HCT116 (cell line): ENCODE measurements around the gene COL23A1. TPM values are rescaled to one million over a fixed set of nuclear protein-coding genes. Genes with fewer than 3 reads are reported as not detected.

Experiments used
- ATAC-seq: fragments of 200-7000 bp; cut with Tn5 transposase; 2 replicates; pipeline ENCODE4 v1.9.1; 2020; ENCODE audit warnings: mild to moderate bottlenecking, moderate library complexity
- BruUV-seq: library from RNA; stranded (reverse); fragments of 400-500 nt; replicated peaks from 2 replicates; lab custom pipeline; 2021; lab: Mats Ljungman, UMichigan
- CTCF ChIA-PET: fragments of 300-600 bp; sonication (Branson Sonifier 250); formaldehyde crosslinking; loops from one replicate; lab custom pipeline; 2021; ENCODE audit warnings: antibody characterized with exemption; lab: Charles Lee
- POLR2A ChIA-PET: fragments of 300-600, 350-600 bp; sonication (Branson Sonifier 250); formaldehyde crosslinking; loops from one replicate; lab custom pipeline; 2021; ENCODE audit warnings: antibody characterized with exemption; lab: Charles Lee
- RAD21 ChIA-PET, 2 experiments: fragments of 300-600 bp; sonication (Branson Sonifier 250); formaldehyde crosslinking; loops; one replicate each; lab custom pipeline; 2023; ENCODE audit warnings: low total read pairs in 2 of 2; ENCODE audit not compliant: uncharacterized antibody in 2 of 2, unreplicated experiment in 2 of 2, low non-redundant PET in 1 of 2; lab: Charles Lee
- DNase-seq: peaks from one replicate; pipeline ENCODE4 v3.0.0-alpha.2; 2010; ENCODE audit warnings: low read depth, low spot score
- H2AFZ ChIP-seq: fragments of 200-600 bp; shearing (Covaris generic), sonication (generic); 2 replicates; pipeline ENCODE4 v1.6.1; 2017; ENCODE audit warnings: low read depth, mixed run types, mixed read lengths, antibody characterized with exemption, low read length; ENCODE audit not compliant: poor library complexity, severe bottlenecking
- H3K27ac ChIP-seq: 2 replicates; pipeline ENCODE4 v1.5.1; 2012; ENCODE audit warnings: low read depth, low read length
- H3K27me3 ChIP-seq: fragments of 200-600 bp; sonication (generic); 2 replicates; pipeline ENCODE4 v1.6.1; 2016; ENCODE audit warnings: mixed run types, low read length, mixed read lengths; ENCODE audit not compliant: insufficient read depth
- H3K36me3 ChIP-seq, 2 experiments: fragments of 200-500 bp in 1 of 2; fragments of 200-600 bp in 1 of 2; sonication (Bioruptor generic) in 1 of 2; sonication (generic) in 1 of 2; 2 replicates each; pipeline versions ENCODE4 v1.5.1 to v1.6.1; 2014 to 2016; ENCODE audit warnings: low read length in 2 of 2, inconsistent platforms in 1 of 2, mixed read lengths in 1 of 2, mixed run types in 1 of 2; ENCODE audit not compliant: insufficient read depth in 2 of 2, control insufficient read depth in 1 of 2
- H3K4me1 ChIP-seq, 2 experiments: fragments of 200-600 bp in 1 of 2; sonication (generic) in 1 of 2; 2 replicates each; pipeline versions ENCODE4 v1.5.1 to v1.6.1; 2012 to 2017; ENCODE audit warnings: low read length in 2 of 2, inconsistent platforms in 1 of 2, mild to moderate bottlenecking in 1 of 2, mixed read lengths in 1 of 2, mixed run types in 1 of 2, moderate library complexity in 1 of 2; ENCODE audit not compliant: insufficient read depth in 2 of 2, control insufficient read depth in 1 of 2
- H3K4me2 ChIP-seq: fragments of 200-600 bp; sonication (generic); 2 replicates; pipeline ENCODE4 v1.6.1; 2017; ENCODE audit warnings: mixed run types, low read length, mixed read lengths
- H3K4me3 ChIP-seq, 2 experiments: fragments of 200-600 bp in 1 of 2; sonication (generic) in 1 of 2; replicated peaks in 1 of 2; 2 replicates each; pipeline ENCODE4 v1.5.1; 2011 to 2016; ENCODE audit warnings: low read length in 2 of 2, control low read depth in 1 of 2, low read depth in 1 of 2, mild to moderate bottlenecking in 1 of 2, mixed read lengths in 1 of 2, mixed run types in 1 of 2
- H3K79me2 ChIP-seq: fragments of 200-600 bp; sonication (generic); 2 replicates; pipeline ENCODE4 v1.6.1; 2017; ENCODE audit warnings: mild to moderate bottlenecking, mixed run types, low read length, moderate library complexity, mixed read lengths; ENCODE audit not compliant: insufficient read depth
- H3K9ac ChIP-seq: fragments of 200-600 bp; sonication (generic); 2 replicates; pipeline ENCODE4 v1.6.1; 2016; ENCODE audit warnings: low read length, mixed read lengths
- H3K9me2 ChIP-seq: fragments of 200-600 bp; sonication (generic), shearing (Covaris generic); 2 replicates; pipeline ENCODE4 v1.6.1; 2017; ENCODE audit warnings: mixed run types, mild to moderate bottlenecking, moderate library complexity; ENCODE audit not compliant: insufficient read depth
- H3K9me3 ChIP-seq, 2 experiments: fragments of 200-500 bp in 1 of 2; fragments of 200-600 bp in 1 of 2; sonication (Bioruptor generic) in 1 of 2; sonication (generic) in 1 of 2; 2 replicates each; pipeline ENCODE4 v1.6.1; 2014 to 2017; ENCODE audit warnings: low read length in 2 of 2, mixed read lengths in 2 of 2, inconsistent platforms in 1 of 2, low read depth in 1 of 2, mild to moderate bottlenecking in 1 of 2, mixed run types in 1 of 2, moderate library complexity in 1 of 2; ENCODE audit not compliant: control insufficient read depth in 1 of 2, insufficient read depth in 1 of 2
- H4K20me1 ChIP-seq: fragments of 200-600 bp; sonication (generic), shearing (Covaris generic); 2 replicates; pipeline ENCODE4 v1.6.1; 2017; ENCODE audit warnings: mixed run types, mild to moderate bottlenecking, moderate library complexity; ENCODE audit not compliant: insufficient read depth
- ATF3 ChIP-seq: IDR thresholded peaks from 2 replicates; pipeline ENCODE4 v1.6.1; 2012
- EGR1 ChIP-seq: IDR thresholded peaks from 2 replicates; pipeline ENCODE4 v1.6.1; 2012; ENCODE audit warnings: low read depth
- EZH2phosphoT487 ChIP-seq: fragments of 200-600 bp; IDR thresholded peaks from 2 replicates; pipeline ENCODE4 v1.6.1; 2018; ENCODE audit warnings: antibody characterized with exemption, borderline replicate concordance
- JUND ChIP-seq: IDR thresholded peaks from 2 replicates; pipeline ENCODE4 v1.6.1; 2012
- POLR2A ChIP-seq: IDR thresholded peaks from 2 replicates; pipeline ENCODE4 v1.7.0; 2011; ENCODE audit warnings: borderline replicate concordance; ENCODE audit not compliant: insufficient read depth, insufficient read length; ENCODE audit errors: extremely low read depth
- POLR2AphosphoS5 ChIP-seq: IDR thresholded peaks from 2 replicates; pipeline ENCODE4 v1.6.1; 2011; ENCODE audit warnings: mild to moderate bottlenecking, low read depth, low read length, moderate library complexity
- RAD21 ChIP-seq: IDR thresholded peaks from 2 replicates; pipeline ENCODE4 v1.6.1; 2012; ENCODE audit warnings: low read depth, mild to moderate bottlenecking
- SIN3A ChIP-seq: IDR thresholded peaks from 2 replicates; pipeline ENCODE4 v1.6.1; 2012; ENCODE audit warnings: low read depth
- SP1 ChIP-seq: IDR thresholded peaks from 2 replicates; pipeline ENCODE4 v1.6.1; 2012; ENCODE audit warnings: low read depth
- TCF7L2 ChIP-seq: IDR thresholded peaks from 2 replicates; pipeline ENCODE4 v1.7.0; 2011; ENCODE audit warnings: borderline replicate concordance, inconsistent platforms; ENCODE audit not compliant: insufficient read depth, insufficient read length; ENCODE audit errors: extremely low read depth
- ZBTB33 ChIP-seq: IDR thresholded peaks from 2 replicates; pipeline ENCODE4 v1.6.1; 2011; ENCODE audit warnings: mild to moderate bottlenecking, low read length, moderate library complexity; ENCODE audit not compliant: insufficient replicate concordance; ENCODE audit errors: extremely low read depth
- intact Hi-C: fragments of 100-400 bp; cut with micrococcal nuclease; formaldehyde crosslinking; loops from 2 replicates; pipeline ENCODE4 v1.10.0; 2022
- total RNA-seq: library from RNA; stranded (reverse); gene quantifications from one replicate; pipeline ENCODE4 v1.2.1, GENCODE V29; 2021; ENCODE audit not compliant: unreplicated experiment

The COL23A1 gene
- total RNA-seq, 1 experiment from 2014 or later, result not detected

GRCh38 chr5:178373711-178374110 is 216.5 kb downstream of the COL23A1 start:
- CTCF ChIA-PET, result no interaction called here
- Histone ChIP-seq H3K27ac (no peak overlapping the region), H3K36me3 (no peaks in the 10 kb centered on the region)
- RAD21 ChIA-PET, result no interaction called here
- TF ChIP-seq ATF3, result no peak
- TF ChIP-seq, all 23 proteins: peak for 0
- H3K27me3 ChIP-seq, result 0 out of 2 replicates have a peak, but pooled peaks cover 5% of the 10 kb centered on the region
- no peak for DNase-seq
- H2AFZ ChIP-seq, result no peak overlapping the region
- H3K4me3 ChIP-seq, result no peak overlapping the region
- BruUV-seq, result no TSS peak
- no peaks in the 10 kb centered on the region for H3K9me2 ChIP-seq
- intact Hi-C loops, result no loop called here
- H3K4me1 ChIP-seq, result no peaks in the 10 kb centered on the region
- no peaks in the 10 kb centered on the region for H3K9me3 ChIP-seq
- ATAC-seq, result no peak
- H3K4me2 ChIP-seq, result no peak overlapping the region
- no peaks in the 10 kb centered on the region for H4K20me1 ChIP-seq
- no peak overlapping the region for H3K9ac ChIP-seq
- no peaks in the 10 kb centered on the region for H3K79me2 ChIP-seq
- POLR2A ChIA-PET, result no interaction called here

- intact Hi-C loops, result no loop called here
- Histone ChIP-seq H3K4me2 (no peak overlapping the region), H3K4me1 (no peaks in the 10 kb centered on the region), H3K27ac (no peak overlapping the region), H3K36me3 (no peaks in the 10 kb centered on the region), H4K20me1 (no peaks in the 10 kb centered on the region), H3K9me2 (no peaks in the 10 kb centered on the region), H3K9ac (no peak overlapping the region), H3K9me3 (no peaks in the 10 kb centered on the region), H2AFZ (no peak overlapping the region), H3K79me2 (no peaks in the 10 kb centered on the region), H3K27me3 (0 out of 2 replicates have a peak, but pooled peaks cover 5% of the 10 kb centered on the region), H3K4me3 (no peak overlapping the region)
- ChIA-PET RAD21 (no interaction called here), POLR2A (no interaction called here), CTCF (no interaction called here)
- TF ChIP-seq SP1 (no peak), JUND (no peak), RAD21 (no peak), TCF7L2 (no peak), EGR1 (no peak), SIN3A (no peak), ZBTB33 (no peak), POLR2AphosphoS5 (no peak), EZH2phosphoT487 (no peak), POLR2A (no peak)
- no peak for ATAC-seq
- no TSS peak for BruUV-seq
- DNase-seq, result no peak
These were observed 218.0 kb downstream of the COL23A1 start for GRCh38 chr5:178372142-178372571.
